GM18858 (cell line): Measurements from ENCODE around the gene TUT1.
"Not testable (repeated sequence)": the region's sequence is repeated elsewhere in the genome, so short reads cannot be mapped to it uniquely, and the experiment has no call there.

Experiments used
- ATAC-seq: cut with Tn5 transposase; IDR thresholded peaks from one replicate; pipeline ENCODE4 v1.9.1; 2021; ENCODE audit not compliant: unreplicated experiment

Gene TUT1

GRCh38 chr11:62604460-62605120 is 13.3 kb upstream of the TUT1 start:
- no peak for ATAC-seq

- ATAC-seq, result no peak
These were observed 12.5 kb upstream of the TUT1 start for GRCh38 chr11:62603776-62604299.

DNA sequence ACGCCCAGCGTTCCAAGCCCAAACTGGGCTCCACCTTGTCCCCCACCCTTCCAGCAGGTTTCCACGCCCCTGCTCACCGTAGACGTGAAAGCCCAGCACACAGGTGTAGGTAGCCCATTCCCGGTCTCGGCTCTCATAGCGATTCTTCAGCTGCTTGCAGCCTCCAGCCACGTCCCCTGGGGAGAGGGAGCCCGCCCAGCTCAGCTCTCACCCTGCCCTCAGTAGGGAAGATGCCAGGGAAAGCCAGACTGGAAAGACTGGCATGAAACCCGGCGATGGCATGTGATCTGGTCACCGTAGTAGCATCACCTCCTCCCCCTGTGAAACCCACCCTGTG is 11.7 kb upstream of the TUT1 start:
- ATAC-seq, result no peak

- no peak for ATAC-seq
These were observed 11.1 kb upstream of the TUT1 start for GRCh38 chr11:62602141-62603071.

GRCh38 chr11:62601372-62602140 is 10.2 kb upstream of the TUT1 start, which contains the start of gene MTA2:
Gene MTA2, minus strand, starts transcription at chr11:62601865. Its CDS starts 415 bp downstream, at chr11:62601450.
- ATAC-seq, result peak; percentile 66

DNA sequence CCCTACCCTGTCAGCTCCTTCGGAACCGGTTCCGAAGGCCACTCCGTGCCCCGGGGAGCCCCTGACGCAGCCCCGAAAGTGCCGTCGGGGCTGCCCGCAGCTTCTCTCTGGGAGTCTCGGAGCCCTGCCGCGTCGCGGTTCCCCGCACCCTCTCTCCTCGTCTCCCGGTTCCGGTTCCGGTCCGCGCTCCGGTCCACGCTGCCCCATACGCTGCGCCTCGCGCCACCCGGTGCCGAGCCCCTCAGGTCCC is 9.7 kb upstream of the TUT1 start:
- ATAC-seq, result no peak

GRCh38 chr11:62600367-62601121 is 9.2 kb upstream of the TUT1 start:
- no peak for ATAC-seq

GRCh38 chr11:62599901-62600300 is 8.6 kb upstream of the TUT1 start:
- ATAC-seq, result no peak

- no peak for ATAC-seq
These were observed 7.9 kb upstream of the TUT1 start for GRCh38 chr11:62599069-62599696.

DNA sequence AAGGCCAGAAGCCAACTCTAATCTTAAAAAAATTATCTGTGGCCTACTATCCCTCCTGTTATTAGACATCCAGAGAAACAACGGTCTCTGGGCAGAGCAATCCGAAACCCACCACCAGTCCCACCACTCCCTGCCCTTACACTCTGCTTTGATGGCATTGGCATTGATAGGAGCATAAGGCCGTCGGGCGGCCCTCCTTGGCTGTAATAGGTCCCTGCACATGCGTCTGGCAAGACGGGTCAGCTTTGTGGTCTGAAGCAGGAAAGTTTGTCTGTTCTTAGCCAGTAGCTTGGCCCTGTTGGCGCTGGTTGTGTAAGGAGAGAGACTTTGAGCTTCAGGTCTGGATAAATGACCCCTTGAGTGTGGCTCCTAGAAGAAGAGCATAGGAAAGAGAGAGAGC is 3.8 kb upstream of the TUT1 start:
- ATAC-seq, result no peak

- no peak for ATAC-seq
These were observed 2.2 kb upstream of the TUT1 start for GRCh38 chr11:62593434-62594044.

- ATAC-seq, result no peak
These were observed 1.7 kb upstream of the TUT1 start for GRCh38 chr11:62592989-62593421.

GRCh38 chr11:62592146-62592815 is 958 bp upstream of the TUT1 start:
- no peak for ATAC-seq

DNA sequence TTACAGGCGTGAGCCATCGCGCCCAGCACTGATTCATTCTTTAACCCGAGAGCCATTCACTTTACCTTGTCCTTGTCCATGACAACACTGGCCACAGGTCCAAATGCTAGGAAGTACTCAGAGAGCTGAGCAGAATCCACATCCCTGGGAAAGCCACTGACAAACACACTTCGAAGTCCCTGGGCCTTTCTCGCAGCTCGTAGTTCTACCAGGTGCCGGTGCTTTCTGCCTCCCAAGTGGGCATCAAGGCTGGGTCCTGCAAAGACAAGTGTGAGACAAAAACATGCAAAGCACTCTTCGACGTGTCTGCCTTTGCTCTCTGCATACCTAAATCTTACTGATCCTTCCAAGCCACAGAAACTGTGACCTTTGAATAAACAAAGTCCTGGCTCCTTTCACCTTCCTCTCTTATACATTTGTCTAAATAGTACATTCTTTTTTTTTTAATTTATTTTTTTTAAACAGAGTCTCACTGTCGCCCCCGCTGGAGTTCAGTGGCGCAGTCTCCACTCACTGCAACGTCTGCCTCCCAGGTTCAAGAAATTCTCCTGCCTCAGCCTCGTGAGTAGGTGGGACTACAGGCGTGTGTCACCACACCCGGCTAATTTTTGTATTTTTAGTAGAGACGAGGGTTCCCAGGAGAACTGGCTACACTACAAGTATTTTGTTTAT is 2.2 kb downstream of the TUT1 start:
- ATAC-seq, result no peak

GRCh38 chr11:62585356-62585755 is 6.0 kb downstream of the TUT1 start:
- ATAC-seq, result not testable (repeated sequence)

DNA sequence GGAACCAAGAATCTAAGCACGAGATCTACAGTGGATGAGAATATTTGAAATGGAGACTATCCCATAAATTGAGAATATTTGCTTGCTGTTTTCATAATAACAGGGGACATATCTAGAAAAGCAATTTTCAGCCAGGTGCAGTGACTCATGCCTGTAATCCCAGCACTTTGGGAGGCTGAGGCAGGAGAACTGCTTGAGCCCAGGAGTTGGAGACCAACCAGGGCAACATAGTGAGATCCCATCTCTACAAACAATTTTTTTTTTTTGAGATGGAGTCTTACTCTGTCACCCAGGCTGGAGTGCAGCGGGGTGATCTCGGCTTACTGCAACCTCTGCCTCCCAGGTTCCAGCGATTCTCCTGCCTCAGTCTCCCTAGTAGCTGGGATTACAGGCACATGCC is 9.6 kb downstream of the TUT1 start:
- not testable (repeated sequence) for ATAC-seq

GRCh38 chr11:62580959-62581715 is 10.2 kb downstream of the TUT1 start:
- no peak for ATAC-seq

GRCh38 chr11:62579252-62579651 is 12.1 kb downstream of the TUT1 start:
- ATAC-seq, result no peak
